Posterior cingulate gyrus (tissue), 11 donors: ENCODE data around the gene GSX2.

Source experiments
- DNase-seq, 10 donors: peaks; one replicate each; pipeline versions ENCODE4 v3.0.0 to v3.0.0-alpha.2; 2020 to 2021; ENCODE audit warnings: mixed read lengths in 3 of 10
- intact Hi-C: fragments of 100-400 bp; cut with DNase I; formaldehyde crosslinking; loops from one replicate; pipeline ENCODE4 v1.15.1; 2023

GSX2 gene

DNA sequence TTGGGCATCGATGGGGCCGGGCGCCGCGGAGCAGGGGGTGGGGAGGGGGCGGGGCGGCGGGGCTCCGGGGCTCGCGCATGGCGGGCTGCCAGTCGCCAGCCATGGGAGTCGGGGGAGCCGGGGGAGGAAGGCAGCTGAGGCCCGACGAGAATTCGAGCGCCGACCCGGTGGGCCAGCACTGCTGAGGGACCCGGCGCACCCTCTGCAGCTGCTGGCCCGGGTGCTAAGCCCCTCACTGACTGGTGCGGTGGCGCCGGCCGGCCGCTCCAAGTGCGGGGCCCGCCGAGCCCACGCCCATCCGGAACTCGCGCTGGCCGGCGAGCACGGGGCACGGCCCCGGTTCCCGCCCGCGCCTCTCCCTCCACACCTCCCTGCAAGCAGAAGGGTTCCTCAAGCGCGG is 49.4 kb downstream of the GSX2 start:
- intact Hi-C loops: no loop called here
- no peak for DNase-seq
